GM18909 (cell line): ENCODE data around the gene FGB.

Experiments used
- ATAC-seq: cut with Tn5 transposase; IDR thresholded peaks from one replicate; pipeline ENCODE4 v1.9.1; 2021; ENCODE audit warnings: mild to moderate bottlenecking; ENCODE audit not compliant: unreplicated experiment, poor library complexity

FGB gene

DNA sequence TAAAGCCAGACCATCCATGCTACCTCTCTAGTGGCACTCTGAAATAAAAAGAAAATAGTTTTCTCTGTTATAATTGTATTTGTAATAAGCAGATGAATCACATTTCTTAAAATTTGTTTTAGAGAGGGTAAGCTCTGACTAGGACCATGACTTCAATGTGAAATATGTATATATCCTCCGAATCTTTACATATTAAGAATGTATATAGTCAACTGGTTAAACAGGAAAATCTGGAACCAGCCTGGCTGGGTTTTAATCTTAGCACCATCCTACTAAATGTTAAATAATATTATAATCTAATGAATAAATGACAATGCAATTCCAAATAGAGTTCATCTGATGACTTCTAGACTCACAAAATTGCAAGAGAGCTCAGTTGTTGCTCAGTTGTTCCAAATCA is 1.5 kb downstream of the FGB start:
- ATAC-seq: no peak

DNA sequence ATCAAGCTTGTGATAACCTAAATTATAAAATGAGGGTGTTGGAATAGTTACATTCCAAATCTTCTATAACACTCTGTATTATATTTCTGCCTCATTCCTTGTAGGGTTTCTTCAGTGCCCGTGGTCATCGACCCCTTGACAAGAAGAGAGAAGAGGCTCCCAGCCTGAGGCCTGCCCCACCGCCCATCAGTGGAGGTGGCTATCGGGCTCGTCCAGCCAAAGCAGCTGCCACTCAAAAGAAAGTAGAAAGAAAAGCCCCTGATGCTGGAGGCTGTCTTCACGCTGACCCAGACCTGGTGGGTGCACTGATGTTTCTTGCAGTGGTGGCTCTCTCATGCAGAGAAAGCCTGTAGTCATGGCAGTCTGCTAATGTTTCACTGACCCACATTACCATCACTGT is 2.9 kb downstream of the FGB start:
- ATAC-seq: no peak

DNA sequence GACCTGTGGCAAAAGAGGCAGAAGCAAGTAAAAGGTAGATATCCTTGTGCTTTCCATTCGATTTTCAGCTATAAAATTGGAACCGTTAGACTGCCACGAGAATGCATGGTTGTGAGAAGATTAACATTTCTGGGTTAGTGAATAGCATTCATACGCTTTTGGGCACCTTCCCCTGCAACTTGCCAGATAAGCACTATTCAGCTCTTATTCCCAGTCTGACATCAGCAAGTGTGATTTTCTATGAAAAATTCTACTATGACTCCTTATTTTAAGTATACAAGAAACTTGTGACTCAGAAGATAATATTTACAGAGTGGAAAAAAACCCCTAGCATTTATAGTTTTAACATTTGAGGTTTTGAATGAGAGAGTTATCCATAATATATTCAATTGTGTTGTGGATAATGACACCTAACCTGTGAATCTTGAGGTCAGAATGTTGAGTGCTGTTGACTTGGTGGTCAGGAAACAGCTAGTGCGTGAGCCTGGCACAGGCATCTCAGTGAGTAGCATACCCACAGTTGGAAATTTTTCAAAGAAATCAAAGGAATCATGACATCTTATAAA is 3.9 kb downstream of the FGB start:
- ATAC-seq: no peak

DNA sequence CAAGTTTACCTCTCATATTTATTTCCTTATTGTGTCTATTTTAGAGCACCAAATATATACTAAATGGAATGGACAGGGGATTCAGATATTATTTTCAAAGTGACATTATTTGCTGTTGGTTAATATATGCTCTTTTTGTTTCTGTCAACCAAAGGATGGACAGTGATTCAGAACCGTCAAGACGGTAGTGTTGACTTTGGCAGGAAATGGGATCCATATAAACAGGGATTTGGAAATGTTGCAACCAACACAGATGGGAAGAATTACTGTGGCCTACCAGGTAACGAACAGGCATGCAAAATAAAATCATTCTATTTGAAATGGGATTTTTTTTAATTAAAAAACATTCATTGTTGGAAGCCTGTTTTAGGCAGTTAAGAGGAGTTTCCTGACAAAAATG is 6.2 kb downstream of the FGB start:
- ATAC-seq: no peak

DNA sequence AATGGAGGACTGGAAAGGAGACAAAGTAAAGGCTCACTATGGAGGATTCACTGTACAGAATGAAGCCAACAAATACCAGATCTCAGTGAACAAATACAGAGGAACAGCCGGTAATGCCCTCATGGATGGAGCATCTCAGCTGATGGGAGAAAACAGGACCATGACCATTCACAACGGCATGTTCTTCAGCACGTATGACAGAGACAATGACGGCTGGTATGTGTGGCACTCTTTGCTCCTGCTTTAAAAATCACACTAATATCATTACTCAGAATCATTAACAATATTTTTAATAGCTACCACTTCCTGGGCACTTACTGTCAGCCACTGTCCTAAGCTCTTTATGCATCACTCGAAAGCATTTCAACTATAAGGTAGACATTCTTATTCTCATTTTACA is 6.8 kb downstream of the FGB start:
- ATAC-seq: no peak

DNA sequence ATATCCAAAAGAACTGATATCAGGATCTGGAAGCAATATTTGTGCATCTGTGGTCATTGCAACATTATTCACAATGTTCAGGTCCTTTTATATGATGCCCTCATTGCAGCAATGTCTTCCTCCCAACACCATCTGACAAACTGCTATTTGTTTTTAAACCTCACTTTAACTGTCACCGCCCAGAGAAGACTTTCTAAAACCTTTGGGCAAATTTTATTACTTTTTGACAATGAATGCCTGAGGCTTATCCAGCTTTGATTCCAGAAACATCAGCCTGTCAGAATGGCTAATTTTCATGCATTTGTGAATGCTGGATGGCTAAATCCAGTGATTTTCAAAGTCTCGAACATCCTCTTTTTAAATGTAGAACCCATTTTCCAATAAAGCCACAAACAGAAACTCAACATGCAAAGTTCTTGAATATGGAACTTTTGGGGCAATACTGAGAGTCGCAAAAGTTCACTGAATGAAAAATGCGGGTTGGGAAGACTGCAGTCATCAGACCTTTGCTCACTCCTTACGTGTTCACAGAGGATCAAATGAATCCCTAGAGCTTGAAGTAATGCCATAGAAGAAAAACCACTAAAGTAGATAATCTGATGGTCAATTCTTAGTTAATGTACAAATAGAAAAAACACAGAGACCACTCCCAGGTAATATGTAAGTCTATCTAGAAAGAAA is 10.5 kb downstream of the FGB start:
- no peak for ATAC-seq

DNA sequence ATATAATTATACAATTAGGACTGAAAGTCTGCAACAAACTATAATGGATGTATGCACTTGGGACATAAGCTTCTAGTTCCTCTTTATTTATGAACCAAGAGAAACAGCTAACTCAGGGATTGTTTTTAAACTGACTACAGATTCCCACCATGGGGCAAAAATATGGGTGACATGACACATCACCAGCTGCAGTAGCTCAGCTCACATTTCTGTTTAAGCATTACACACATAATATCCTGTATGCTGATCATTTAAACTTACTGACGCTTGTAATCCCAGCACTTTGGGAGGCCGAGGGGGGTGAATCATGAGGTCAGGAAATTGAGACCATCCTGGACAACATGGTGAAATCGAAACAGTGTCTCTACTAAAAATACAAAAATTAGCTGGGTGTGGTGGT is 11.5 kb downstream of the FGB start:
- ATAC-seq: no peak

DNA sequence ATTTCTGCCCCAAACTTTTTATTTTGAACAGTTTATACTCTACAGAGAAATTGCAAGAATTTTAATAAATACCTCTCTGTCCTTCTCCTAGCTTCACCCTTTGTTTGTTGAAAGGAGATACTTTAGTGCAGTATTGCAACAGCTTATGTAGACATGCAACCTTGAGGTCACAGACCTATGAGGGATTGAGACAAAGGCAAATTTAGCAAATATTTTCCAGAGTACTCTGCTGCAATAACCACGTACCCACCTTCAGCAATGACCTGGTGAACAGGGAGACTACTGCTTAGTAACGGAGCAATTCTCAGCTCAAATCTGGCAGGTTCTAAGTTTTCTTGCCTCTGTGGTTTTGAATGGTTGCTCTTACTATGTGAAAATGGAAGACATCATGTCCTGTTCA is 14.5 kb downstream of the FGB start:
- no peak for ATAC-seq

DNA sequence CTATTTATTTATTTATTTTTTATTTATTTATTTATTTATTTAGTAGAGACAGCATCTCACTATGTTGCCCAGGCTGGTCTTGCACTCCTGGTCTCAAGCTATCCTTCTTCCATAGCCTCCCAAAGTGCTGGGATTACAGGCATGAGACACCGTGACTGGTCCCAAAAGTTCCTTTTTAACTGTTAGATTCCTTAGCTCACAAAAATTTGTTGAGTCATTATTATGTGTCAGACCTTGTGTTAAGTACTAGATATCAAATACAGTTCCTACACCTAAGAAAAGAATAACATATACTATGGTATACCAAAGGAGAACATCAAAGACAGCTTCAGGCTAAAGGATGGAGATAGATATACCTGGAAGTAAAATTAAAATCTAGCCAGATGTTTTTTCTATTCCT is 16.1 kb downstream of the FGB start:
- no peak for ATAC-seq

DNA sequence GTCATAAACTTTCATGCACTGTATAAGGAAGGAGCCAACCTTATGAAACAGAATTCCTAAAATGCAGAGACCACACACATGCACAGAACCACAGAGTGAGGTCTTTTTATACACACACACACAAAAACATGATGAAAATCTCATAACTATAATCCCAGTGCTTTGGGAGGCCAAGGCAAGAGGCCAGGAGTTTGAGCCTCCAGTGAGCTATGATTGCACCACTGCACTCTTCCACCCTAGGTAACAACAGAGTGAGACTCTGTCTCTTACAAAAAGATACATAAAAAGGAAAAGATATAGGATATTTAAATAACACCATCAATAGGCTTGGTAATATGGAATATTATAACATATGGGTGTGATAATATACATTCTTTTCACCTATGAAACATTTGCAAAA is 17.1 kb downstream of the FGB start:
- ATAC-seq: no peak

DNA sequence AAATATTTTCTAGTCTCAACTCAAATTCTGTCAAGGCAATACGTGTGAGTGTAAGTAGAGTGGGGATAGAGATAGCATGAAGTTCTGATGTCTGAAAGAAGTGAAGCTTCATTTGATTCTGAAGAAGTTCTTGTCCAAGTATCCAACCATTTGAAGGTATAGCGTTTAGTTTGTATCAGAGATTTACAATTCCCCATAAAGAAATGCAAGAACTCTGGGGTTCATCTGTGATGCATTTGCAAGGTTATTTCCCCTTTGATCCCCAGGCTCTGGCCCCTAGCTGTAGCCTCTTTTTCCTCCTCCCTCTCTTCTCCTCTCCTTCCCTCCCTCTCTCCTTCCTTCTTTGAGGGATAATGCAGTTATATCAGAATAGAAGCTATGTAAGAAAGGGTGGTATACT is 19.9 kb downstream of the FGB start:
- ATAC-seq: no peak

DNA sequence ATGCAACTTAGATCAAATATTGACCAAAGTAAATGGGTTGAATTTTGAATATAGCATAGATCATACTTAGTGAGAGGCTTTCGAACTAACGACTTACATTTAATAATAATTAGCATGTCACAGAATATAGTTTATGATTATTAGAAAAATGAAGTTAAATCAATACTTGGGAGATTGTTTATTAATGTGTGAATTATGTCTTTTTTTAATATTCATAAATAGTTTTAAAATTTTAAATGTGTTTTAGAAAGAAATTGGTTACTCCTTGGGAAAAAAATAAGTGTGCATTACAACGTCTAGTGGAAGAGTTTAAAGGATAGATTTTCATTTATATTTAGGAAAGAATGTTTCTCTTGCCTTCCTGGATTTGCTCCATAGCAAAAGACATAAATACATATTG is 20.4 kb downstream of the FGB start:
- ATAC-seq: no peak

DNA sequence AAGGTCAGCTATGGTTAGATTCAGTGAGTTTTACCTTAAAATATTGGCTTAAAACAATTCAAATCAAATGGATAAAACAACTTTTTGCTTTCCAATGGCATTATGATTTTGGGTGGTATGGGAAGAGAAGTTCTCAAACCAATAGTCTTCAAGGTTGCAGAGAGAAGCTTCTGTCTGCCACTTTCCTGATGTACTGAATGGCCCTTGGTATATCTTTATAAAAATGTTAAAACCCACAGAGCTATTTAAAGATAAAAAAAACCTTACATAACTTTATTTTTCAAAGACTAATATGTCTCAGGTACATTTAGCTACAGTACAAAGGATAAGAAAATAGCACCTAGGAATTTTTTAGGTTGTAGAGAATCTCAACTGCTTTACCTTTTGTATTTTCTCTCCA is 20.9 kb downstream of the FGB start:
- no peak for ATAC-seq

DNA sequence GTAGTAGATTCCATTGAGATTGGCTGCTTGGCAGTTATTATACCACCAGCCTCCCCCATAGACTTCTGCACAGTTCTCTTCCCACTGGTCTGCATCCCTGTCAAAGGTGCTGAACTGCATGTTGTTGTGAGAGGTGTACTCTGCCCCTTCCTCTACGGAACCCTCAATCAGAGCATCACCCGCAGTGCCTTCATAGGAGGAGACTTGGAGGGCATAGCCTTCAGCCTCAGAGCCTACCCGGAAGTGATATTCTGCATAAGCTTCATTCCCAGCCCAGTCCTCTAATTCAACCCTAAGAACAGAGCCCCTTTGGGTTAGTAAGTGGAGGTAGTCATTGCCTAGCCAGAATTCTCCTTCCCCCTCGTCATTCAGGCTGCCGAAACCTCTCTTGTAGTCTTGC is 21.4 kb downstream of the FGB start:
- no peak for ATAC-seq

DNA sequence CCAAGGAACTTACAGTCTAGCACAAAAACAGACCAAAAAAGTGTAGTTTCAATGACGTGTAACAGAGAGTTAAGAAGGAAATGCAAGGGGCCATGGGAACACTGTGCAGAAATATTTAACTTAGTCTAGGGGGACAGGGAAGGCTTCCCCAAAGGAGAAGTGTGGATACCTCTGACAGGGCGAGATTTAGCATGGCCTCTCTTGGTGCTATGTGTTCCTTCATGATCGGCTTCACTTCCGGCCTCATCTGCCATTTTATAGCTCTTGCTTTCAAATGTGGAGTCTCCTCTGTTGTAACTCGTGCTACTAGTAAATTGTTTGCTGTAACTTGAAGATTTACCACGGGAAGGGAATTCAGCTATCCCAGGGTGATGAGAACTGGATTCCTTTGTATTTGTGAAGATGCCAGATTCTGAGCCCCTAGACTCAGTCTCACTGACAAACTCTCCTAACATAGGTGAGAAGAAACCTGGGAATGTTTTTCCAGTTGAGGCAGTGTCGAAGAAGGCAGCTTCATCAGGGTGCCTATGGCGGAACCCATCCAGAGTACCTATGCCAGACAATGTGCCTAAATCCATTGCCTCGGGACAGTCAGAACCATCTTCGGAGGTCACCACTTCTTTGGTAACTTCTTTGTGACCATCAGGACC is 22.7 kb downstream of the FGB start:
- ATAC-seq: no peak

DNA sequence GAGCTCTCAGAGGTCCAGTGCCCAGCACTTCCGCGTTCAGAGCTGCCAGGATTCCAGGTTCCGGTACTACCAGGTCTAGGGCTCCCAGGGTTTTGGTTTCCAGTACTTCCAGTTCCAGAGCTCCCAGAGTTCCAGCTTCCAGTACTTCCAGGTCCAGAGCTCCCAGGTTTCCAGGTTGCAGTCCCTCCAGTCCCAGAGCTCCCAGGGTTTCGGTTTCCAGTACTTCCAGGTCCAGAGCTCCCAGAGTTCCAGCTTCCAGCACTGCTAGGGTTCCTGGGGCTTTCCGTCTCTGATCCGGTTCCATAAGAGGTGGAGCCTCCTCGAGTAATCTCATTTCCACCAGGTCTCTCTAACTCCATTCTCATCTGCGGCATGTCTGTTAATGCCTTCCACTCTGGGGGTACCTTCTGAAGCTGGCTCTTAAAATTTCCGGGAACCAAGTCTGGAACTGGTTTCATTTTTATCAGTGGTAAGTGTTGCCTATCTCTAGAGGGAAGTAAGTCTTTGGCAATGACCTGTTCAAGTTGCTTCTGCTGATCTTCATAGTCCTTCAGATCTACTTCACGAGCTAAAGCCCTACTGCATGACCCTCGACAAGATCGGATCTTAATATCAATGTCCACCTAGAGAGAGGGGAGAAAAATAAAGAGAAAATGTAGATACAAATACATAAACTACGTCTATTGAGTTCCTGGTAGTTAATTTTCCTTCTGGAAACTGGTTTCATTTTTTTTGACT is 23.7 kb downstream of the FGB start:
- ATAC-seq: no peak

DNA sequence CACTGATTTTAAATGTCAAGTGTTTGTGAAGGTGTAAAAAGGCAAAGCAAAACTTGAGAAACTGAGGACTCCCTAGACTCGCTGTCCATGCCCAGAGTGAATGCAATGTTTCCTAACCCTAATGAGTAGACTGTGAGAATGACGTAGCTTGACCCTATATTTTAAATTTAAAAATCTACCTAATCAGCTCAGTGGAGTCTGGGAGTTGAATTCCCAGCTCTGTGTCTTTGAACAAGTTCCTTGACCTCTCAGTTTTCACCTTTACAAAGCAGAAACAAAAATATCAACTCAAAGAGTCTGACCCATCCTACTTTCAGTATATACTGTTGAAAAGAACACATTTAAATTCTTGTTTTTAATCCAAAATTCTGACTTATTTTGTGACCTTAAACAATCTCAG is 25.4 kb downstream of the FGB start:
- no peak for ATAC-seq

DNA sequence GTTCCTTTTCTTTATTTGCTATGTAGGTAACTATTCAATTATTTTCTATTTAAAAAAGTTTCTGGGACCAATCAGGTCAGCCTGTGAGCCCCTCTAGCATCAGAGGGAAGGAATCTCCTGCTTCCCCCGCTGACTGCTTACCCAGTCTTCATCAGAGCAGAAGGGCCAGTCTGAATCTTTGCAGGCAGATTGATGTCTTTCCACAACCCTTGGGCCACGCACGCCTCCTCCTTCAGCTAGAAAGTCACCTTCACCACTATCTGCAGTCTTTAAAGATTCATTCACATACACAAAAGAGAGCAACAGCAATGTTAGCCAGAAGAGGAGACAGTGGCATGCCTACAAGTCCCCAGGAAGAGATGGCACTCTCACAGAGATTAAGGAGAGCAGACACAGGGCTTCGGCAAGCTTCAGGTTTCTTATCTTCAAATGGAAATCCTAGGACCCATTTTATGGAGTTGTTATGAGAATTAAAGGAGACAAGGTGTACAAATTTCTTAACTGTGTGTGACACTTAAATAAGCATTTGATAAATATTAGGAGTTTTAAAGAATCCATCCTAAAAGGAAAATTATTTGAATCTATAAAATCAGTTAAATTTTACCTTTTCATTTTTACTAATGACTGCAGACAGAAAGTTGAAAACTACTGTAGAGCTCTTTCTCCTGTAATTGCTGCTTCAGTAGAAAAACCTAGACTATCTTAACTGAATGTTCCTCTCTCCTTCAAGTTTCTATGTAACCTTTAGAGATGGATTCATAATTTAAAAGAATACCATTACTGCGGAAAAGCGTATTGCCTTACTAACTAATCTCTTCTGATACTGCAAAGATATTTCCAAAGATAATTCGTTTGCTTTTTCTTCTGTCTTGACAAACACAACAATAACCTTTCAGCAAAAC is 26.7 kb downstream of the FGB start:
- no peak for ATAC-seq

DNA sequence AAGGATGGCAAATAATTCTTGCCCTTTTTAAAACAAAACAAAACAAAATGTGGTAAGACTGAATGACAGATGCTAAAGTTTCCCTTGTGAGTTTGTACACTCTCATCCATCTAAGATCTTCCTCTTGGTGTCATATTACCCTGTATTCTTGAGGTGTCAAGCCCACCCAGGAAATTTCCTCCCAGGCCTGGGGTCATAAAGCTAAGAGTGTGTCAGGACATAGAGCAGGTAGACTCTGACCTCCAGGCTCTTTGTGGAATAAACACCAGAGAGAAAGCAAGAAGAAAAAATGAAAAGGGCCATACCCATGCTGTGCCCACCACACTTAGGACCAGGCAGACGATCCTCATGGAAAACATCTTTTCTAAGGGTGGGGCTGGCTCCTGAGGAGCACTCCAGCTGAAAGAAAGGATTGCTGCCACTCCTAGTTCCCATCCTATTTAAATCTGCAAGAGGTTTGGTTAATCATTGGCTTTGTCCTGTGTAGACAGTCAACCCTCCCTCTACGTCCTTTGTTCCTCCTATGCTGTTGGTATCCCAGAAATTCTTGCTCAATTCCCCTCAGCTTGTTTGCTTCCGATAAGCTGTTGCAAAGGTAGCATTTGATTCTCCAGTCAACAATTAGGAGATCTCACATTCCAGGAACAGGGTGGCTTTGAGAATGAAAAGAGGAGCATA is 27.7 kb downstream of the FGB start, which contains the start of gene FGA:
Gene FGA (minus strand): TSS at position 414 of the 678 bp plus-strand sequence. CDS start 55 bp downstream, at position 359.
- no peak for ATAC-seq

DNA sequence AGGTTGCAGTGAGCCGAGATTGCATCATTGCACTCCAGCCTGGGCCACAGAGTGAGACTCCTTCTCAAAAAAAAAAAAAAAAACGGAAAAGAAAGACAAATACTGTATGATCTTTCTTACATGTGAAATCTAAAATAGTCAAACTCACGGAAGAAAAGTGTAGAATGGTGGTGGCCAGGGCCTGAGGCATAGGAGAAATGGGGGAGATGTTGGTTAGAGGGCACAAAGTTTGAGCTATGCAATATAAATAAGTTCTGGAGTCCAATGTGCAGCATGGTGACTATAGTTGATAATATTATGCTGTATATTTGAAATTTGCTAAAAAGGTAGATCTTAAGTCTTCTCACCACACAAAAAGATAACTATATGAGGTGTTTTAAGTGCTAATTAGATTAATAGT is 29.1 kb downstream of the FGB start:
- ATAC-seq: no peak
